SK-N-SH treated with all-trans-retinoic acid at 6 μM for 48 hours (cell line): ENCODE measurements around the gene AGPAT1.

Experiments used
- ATAC-seq: fragments of 200-7000 bp; cut with Tn5 transposase; 3 replicates; pipeline ENCODE4 v1.9.1; 2020; ENCODE audit warnings: mild to moderate bottlenecking, moderate library complexity
- ARNTL ChIP-seq: fragments of 450-650 bp; formaldehyde crosslinking; IDR thresholded peaks from 2 replicates; pipeline ENCODE4 v1.5.0; 2020; ENCODE audit warnings: low read depth, mild to moderate bottlenecking, moderate library complexity, borderline replicate concordance
- BACH2 ChIP-seq: fragments of 250-450 bp; sonication (Bioruptor Pico); IDR thresholded peaks from 2 replicates; pipeline ENCODE4 v1.9.0; 2021; ENCODE audit warnings: mild to moderate bottlenecking, borderline replicate concordance
- CSDC2 ChIP-seq: fragments of 250-450 bp; sonication (Bioruptor Pico); IDR thresholded peaks from 2 replicates; pipeline ENCODE4 v1.5.0; 2020; ENCODE audit warnings: mild to moderate bottlenecking, moderate library complexity
- ESRRG ChIP-seq: fragments of 250-450 bp; sonication (Bioruptor Pico); IDR thresholded peaks from 2 replicates; pipeline ENCODE4 v1.6.1; 2021; ENCODE audit warnings: mild to moderate bottlenecking
- GLIS3 ChIP-seq: fragments of 250-450 bp; sonication (Bioruptor Pico); IDR thresholded peaks from 2 replicates; pipeline ENCODE4 v1.5.0; 2020; ENCODE audit warnings: mild to moderate bottlenecking, moderate library complexity
- PATZ1 ChIP-seq: fragments of 250-450 bp; sonication (Bioruptor Pico); IDR thresholded peaks from 2 replicates; pipeline ENCODE4 v1.8.0; 2020; ENCODE audit warnings: mild to moderate bottlenecking, moderate library complexity, borderline replicate concordance
- RARB ChIP-seq: fragments of 250-450 bp; sonication (Bioruptor Pico); IDR thresholded peaks from 2 replicates; pipeline ENCODE4 v1.8.0; 2021; ENCODE audit warnings: mild to moderate bottlenecking, moderate library complexity
- TCF4 ChIP-seq: fragments of 250-450 bp; sonication (Bioruptor Pico); IDR thresholded peaks from 2 replicates; pipeline ENCODE4 v1.8.0; 2021; ENCODE audit warnings: mild to moderate bottlenecking, moderate library complexity, borderline replicate concordance
- TOX ChIP-seq: fragments of 250-450 bp; sonication (Bioruptor Pico); IDR thresholded peaks from 2 replicates; pipeline ENCODE4 v1.8.0; 2021; ENCODE audit warnings: mild to moderate bottlenecking, moderate library complexity, borderline replicate concordance
- ZC3H10 ChIP-seq: fragments of 250-450 bp; sonication (Bioruptor Pico); IDR thresholded peaks from 2 replicates; pipeline ENCODE4 v1.5.1; 2021; ENCODE audit warnings: mild to moderate bottlenecking, moderate library complexity
- ZFP3 ChIP-seq: fragments of 250-450 bp; sonication (Bioruptor Pico); IDR thresholded peaks from 2 replicates; pipeline ENCODE4 v1.5.0; 2020; ENCODE audit warnings: mild to moderate bottlenecking, moderate library complexity
- ZFP30 ChIP-seq: fragments of 450-650 bp; formaldehyde crosslinking; IDR thresholded peaks from 2 replicates; pipeline ENCODE4 v1.5.0; 2022; ENCODE audit warnings: mild to moderate bottlenecking, moderate library complexity
- ZNF70 ChIP-seq: fragments of 450-650 bp; formaldehyde crosslinking; IDR thresholded peaks from 2 replicates; pipeline ENCODE4 v1.5.0; 2020; ENCODE audit warnings: mild to moderate bottlenecking, moderate library complexity
- TF ChIP-seq, protein P1 (sequence below): fragments of 250-450 bp; sonication (Bioruptor Pico); IDR thresholded peaks from 2 replicates; pipeline ENCODE4 v1.5.0; 2020; ENCODE audit warnings: mild to moderate bottlenecking, moderate library complexity
- TF ChIP-seq, protein P2 (sequence below): fragments of 250-450 bp; sonication (Bioruptor Pico); IDR thresholded peaks from 2 replicates; pipeline ENCODE4 v1.8.0; 2021; ENCODE audit warnings: low read depth, mild to moderate bottlenecking, moderate library complexity, borderline replicate concordance

Gene AGPAT1

GRCh38 chr6:32198866-32199265 is 23.0 kb upstream of the AGPAT1 start (continued):
- TF ChIP-seq, protein P1, sequence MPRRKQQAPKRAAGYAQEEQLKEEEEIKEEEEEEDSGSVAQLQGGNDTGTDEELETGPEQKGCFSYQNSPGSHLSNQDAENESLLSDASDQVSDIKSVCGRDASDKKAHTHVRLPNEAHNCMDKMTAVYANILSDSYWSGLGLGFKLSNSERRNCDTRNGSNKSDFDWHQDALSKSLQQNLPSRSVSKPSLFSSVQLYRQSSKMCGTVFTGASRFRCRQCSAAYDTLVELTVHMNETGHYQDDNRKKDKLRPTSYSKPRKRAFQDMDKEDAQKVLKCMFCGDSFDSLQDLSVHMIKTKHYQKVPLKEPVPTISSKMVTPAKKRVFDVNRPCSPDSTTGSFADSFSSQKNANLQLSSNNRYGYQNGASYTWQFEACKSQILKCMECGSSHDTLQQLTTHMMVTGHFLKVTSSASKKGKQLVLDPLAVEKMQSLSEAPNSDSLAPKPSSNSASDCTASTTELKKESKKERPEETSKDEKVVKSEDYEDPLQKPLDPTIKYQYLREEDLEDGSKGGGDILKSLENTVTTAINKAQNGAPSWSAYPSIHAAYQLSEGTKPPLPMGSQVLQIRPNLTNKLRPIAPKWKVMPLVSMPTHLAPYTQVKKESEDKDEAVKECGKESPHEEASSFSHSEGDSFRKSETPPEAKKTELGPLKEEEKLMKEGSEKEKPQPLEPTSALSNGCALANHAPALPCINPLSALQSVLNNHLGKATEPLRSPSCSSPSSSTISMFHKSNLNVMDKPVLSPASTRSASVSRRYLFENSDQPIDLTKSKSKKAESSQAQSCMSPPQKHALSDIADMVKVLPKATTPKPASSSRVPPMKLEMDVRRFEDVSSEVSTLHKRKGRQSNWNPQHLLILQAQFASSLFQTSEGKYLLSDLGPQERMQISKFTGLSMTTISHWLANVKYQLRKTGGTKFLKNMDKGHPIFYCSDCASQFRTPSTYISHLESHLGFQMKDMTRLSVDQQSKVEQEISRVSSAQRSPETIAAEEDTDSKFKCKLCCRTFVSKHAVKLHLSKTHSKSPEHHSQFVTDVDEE (CRISPR knock-in tag), result no peak

GRCh38 chr6:32198345-32198696 is 22.4 kb upstream of the AGPAT1 start:
- TF ChIP-seq ZC3H10 (CRISPR knock-in tag) (no peak), ARNTL (no peak), ZNF70 (no peak), TCF4 (CRISPR knock-in tag) (no peak), RARB (CRISPR knock-in tag) (no peak), ESRRG (CRISPR knock-in tag) (no peak), PATZ1 (CRISPR knock-in tag) (no peak), GLIS3 (CRISPR knock-in tag) (no peak), ZFP30 (CRISPR knock-in tag) (no peak), CSDC2 (no peak), BACH2 (CRISPR knock-in tag) (no peak)
- TF ChIP-seq, protein P1 (CRISPR knock-in tag), result no peak
- TF ChIP-seq, protein P2, sequence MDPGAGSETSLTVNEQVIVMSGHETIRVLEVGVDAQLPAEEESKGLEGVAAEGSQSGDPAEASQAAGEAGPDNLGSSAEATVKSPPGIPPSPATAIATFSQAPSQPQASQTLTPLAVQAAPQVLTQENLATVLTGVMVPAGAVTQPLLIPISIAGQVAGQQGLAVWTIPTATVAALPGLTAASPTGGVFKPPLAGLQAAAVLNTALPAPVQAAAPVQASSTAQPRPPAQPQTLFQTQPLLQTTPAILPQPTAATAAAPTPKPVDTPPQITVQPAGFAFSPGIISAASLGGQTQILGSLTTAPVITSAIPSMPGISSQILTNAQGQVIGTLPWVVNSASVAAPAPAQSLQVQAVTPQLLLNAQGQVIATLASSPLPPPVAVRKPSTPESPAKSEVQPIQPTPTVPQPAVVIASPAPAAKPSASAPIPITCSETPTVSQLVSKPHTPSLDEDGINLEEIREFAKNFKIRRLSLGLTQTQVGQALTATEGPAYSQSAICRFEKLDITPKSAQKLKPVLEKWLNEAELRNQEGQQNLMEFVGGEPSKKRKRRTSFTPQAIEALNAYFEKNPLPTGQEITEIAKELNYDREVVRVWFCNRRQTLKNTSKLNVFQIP (CRISPR knock-in tag), result no peak
- ATAC-seq, result no peak

DNA sequence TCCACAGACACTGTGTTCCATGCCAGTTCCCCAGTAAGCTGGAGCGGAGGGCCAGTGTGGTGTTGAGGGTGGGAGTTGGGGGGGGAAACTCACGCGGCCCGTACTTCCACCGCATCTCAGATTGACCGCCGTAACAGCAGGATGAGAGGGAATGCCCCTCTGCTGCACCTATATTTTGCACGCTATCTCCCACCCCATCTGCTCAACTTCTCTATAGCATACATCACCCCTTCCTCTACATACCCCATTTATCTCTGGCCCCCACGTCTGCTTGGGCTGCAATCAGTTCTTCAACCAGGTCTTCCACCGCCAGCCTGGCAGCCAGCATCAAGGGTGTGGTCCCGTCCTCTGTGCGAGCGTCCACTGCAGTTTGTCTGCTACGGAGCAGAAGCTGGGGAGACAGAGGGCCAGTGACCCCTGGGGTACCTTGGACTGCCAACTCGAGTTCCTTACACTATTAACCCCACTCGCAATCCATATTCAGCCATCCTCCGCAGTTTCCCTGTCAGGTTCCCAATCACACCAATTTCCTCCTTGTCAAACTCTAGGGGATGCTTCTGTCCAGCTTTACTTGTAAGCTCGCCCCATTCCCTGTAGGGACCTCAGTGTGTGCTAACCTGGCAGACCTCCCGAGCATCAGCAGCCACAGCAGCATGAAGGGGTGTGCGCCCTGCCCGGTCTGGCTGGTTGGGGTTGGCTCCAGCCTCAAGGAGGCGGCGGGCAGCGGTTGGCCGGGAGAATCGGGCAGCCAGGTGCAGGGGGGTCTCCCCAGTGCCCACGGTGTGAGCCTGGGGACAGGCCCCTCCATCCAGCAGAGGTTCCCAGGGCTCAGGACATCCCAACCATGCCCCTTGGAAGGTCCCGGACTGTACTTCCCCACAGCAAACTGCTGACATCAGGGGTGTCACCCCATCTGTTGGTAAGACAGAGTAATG is 21.1 kb upstream of the AGPAT1 start:
- TF ChIP-seq PATZ1 (CRISPR knock-in tag) (peak; percentile 99; the same call in 1 of the 2 replicates), ZC3H10 (CRISPR knock-in tag) (0 out of 2 replicates have a peak, but pooled peaks have one; percentile 1), ZFP3 (CRISPR knock-in tag) (0 out of 2 replicates have a peak, but pooled peaks have one; percentile 2), ZFP30 (CRISPR knock-in tag) (no peak), TOX (CRISPR knock-in tag) (no peak)
- TF ChIP-seq, protein P1 (CRISPR knock-in tag), result no peak
- ATAC-seq, result no peak
